ENCODE measurements around the gene HRAS. TPM values are rescaled to one million over a fixed set of nuclear protein-coding genes. Genes with fewer than 3 reads are reported as not detected.

HRAS gene
- polyA plus RNA-seq, 1 of the 3 experiments (the other 2 are of a cell fraction), result 217 TPM

GRCh38 chr11:528166-528814, 7.1 kb downstream of the HRAS start:
- CTCF ChIA-PET, result interaction anchor here (0.6 to 0.7 kb wide), 2 partner anchors 10 kb away, joined by 3 read pairs; no protein-coding TSS in a partner anchor
- no peak overlapping the region for H2AFZ ChIP-seq (ENCODE audit: low read depth)
- H3K36me3 ChIP-seq (replicated peaks in 1 of 2; ENCODE audit: control insufficient read depth in 1 of 2, insufficient read depth in 2 of 2, low read length in 1 of 2), result peaks cover 0 to 21% of the 10 kb centered on the region in 2 experiments
- H3K4me3 ChIP-seq (ENCODE audit: low read depth in 2 of 2, low read length in 1 of 2), result no peak overlapping the region
- H3K4me1 ChIP-seq (ENCODE audit: control insufficient read depth in 1 of 2, insufficient read depth in 2 of 2, low read depth in 1 of 2, low read length in 1 of 2), result no peaks in the 10 kb centered on the region; a peak in 1 of 4 replicates
- no peak for TF ChIP-seq ZBTB33 (IDR thresholded peaks at IDR 0.05; ENCODE audit: borderline replicate concordance, low read depth)
- TF ChIP-seq PBX3 (IDR thresholded peaks at IDR 0.05), result no peak
- no peak for TF ChIP-seq JUND (IDR thresholded peaks at IDR 0.05)
- TF ChIP-seq USF1 (IDR thresholded peaks at IDR 0.05; ENCODE audit: borderline replicate concordance, low read depth), result no peak
- no peak for TF ChIP-seq MAX (IDR thresholded peaks at IDR 0.05; ENCODE audit: low read depth)
- no peak for TF ChIP-seq TCF12 (IDR thresholded peaks at IDR 0.05)
- no peak for TF ChIP-seq YY1 (IDR thresholded peaks at IDR 0.05; ENCODE audit: low read depth)
- no peak for TF ChIP-seq POLR2AphosphoS5 (IDR thresholded peaks at IDR 0.05; ENCODE audit: low read depth, low read length)
- TF ChIP-seq IRF3 (IDR thresholded peaks at IDR 0.05; ENCODE audit: low read depth, low read length), result no peak
- TF ChIP-seq ELF1 (IDR thresholded peaks at IDR 0.05), result no peak
- no peak for TF ChIP-seq REST (IDR thresholded peaks at IDR 0.05; ENCODE audit: low read depth, low read length)
- no peak for TF ChIP-seq SIN3A (IDR thresholded peaks at IDR 0.05; ENCODE audit: borderline replicate concordance, low read depth, low read length)
- no peak for TF ChIP-seq MEF2A (IDR thresholded peaks at IDR 0.05; ENCODE audit: borderline replicate concordance, low read depth)
- no peak for TF ChIP-seq TEAD4 (IDR thresholded peaks at IDR 0.05; ENCODE audit: borderline replicate concordance, insufficient read depth)
- no peak for TF ChIP-seq EP300 (IDR thresholded peaks at IDR 0.05; ENCODE audit: borderline replicate concordance in 1 of 2, low read depth in 1 of 2, low read length in 1 of 2)
- no peak for TF ChIP-seq MXI1 (IDR thresholded peaks at IDR 0.05; ENCODE audit: low read depth, low read length)
- TF ChIP-seq CTCF (IDR thresholded peaks at IDR 0.05), result no peak
- no peaks in the 10 kb centered on the region for H3K79me2 ChIP-seq (ENCODE audit: insufficient read depth)
- H3K9me3 ChIP-seq, result no peaks in the 10 kb centered on the region
- H4K20me1 ChIP-seq (ENCODE audit: insufficient read depth), result no peaks in the 10 kb centered on the region
- H3F3A ChIP-seq (replicated peaks; ENCODE audit: insufficient read depth), result no peaks in the 10 kb centered on the region
- POLR2A ChIA-PET, result interaction anchor here (0.6 kb wide), 1 partner anchor 28 kb away, joined by 3 read pairs; no protein-coding TSS in a partner anchor
- no peaks in the 10 kb centered on the region for H3K27me3 ChIP-seq (ENCODE audit: insufficient read depth)
- no peak for DNase-seq
- no peak overlapping the region for H3K9ac ChIP-seq
- H3K9me2 ChIP-seq, result no peaks in the 10 kb centered on the region
- no peak overlapping the region for H3K4me2 ChIP-seq
- H3K27ac ChIP-seq (ENCODE audit: low read depth in 2 of 2, low read length in 1 of 2), result no peak overlapping the region
- WGBS (ENCODE audit: low lambda C conversion rate), result 92% methylated on average over 27 of the region's 30 CpGs
